HG03095 (cell line): ENCODE data around the gene GRIN2D.
A peak's percentile ranks its signal among the peaks of the same experiment; 100 is the strongest.

ENCODE experiments used
- ATAC-seq: cut with Tn5 transposase; IDR thresholded peaks from one replicate; pipeline ENCODE4 v1.9.1; 2021; ENCODE audit warnings: moderate library complexity; ENCODE audit not compliant: unreplicated experiment

The GRIN2D gene

GRCh38 chr19:48393559-48394330, at the start of gene GRIN2D:
TSS of gene GRIN2D (plus strand) at chr19:48393668. CDS start at chr19:48398393, 4,725 bp downstream.
- ATAC-seq, result no peak

GRCh38 chr19:48344892-48345291, 48.6 kb upstream of the GRIN2D start:
- ATAC-seq, result no peak

GRCh38 chr19:48346191-48346590, 47.3 kb upstream of the GRIN2D start:
- no peak for ATAC-seq

- ATAC-seq, result no peak
These were observed 45.4 kb upstream of the GRIN2D start for GRCh38 chr19:48348045-48348444.

GRCh38 chr19:48348737-48349136, 44.7 kb upstream of the GRIN2D start:
- ATAC-seq, result no peak

GRCh38 chr19:48350856-48351255, 42.6 kb upstream of the GRIN2D start:
- ATAC-seq, result no peak

- ATAC-seq, result no peak
These were observed 42.1 kb upstream of the GRIN2D start for GRCh38 chr19:48351341-48351752.

GRCh38 chr19:48353677-48354076, 39.8 kb upstream of the GRIN2D start:
- ATAC-seq, result no peak

- ATAC-seq, result no peak
These were observed 39.0 kb upstream of the GRIN2D start for GRCh38 chr19:48354332-48354992.

- no peak for ATAC-seq
These were observed 38.0 kb upstream of the GRIN2D start for GRCh38 chr19:48355365-48355954.

GRCh38 chr19:48359123-48359522, 34.3 kb upstream of the GRIN2D start:
- ATAC-seq, result no peak

GRCh38 chr19:48361912-48362311, 31.6 kb upstream of the GRIN2D start:
- no peak for ATAC-seq

GRCh38 chr19:48362716-48363499, 30.6 kb upstream of the GRIN2D start:
- ATAC-seq, result peak; percentile 57

GRCh38 chr19:48363500-48363809, 30.0 kb upstream of the GRIN2D start:
- no peak for ATAC-seq

GRCh38 chr19:48363810-48364597, 29.5 kb upstream of the GRIN2D start, which contains the start of the genes SYNGR4 and TMEM143:
TSS of gene SYNGR4 (plus strand) at chr19:48364367. CDS start at chr19:48365843, 1,476 bp downstream.
TSS of gene TMEM143 (minus strand) at chr19:48363940. CDS start at chr19:48363920, 20 bp downstream.
- ATAC-seq, result peak; percentile 70

- no peak for ATAC-seq
These were observed 28.7 kb upstream of the GRIN2D start for GRCh38 chr19:48364598-48365348.

GRCh38 chr19:48365602-48366001, 27.9 kb upstream of the GRIN2D start:
- no peak for ATAC-seq

- ATAC-seq, result no peak
These were observed 25.6 kb upstream of the GRIN2D start for GRCh38 chr19:48367855-48368254.

- no peak for ATAC-seq
These were observed 24.5 kb upstream of the GRIN2D start for GRCh38 chr19:48368936-48369335.

- no peak for ATAC-seq
These were observed 22.5 kb upstream of the GRIN2D start for GRCh38 chr19:48370955-48371354.
